ENCODE results near the gene RSPO1. TPM values are rescaled to one million over a fixed set of nuclear protein-coding genes. Genes with fewer than 3 reads are reported as not detected.

RSPO1 gene
- total and polyA plus RNA-seq, 2 of the 13 experiments (the other 11 are each of a cell fraction or from before 2014, with no cell fraction given), result not detected

DNA sequence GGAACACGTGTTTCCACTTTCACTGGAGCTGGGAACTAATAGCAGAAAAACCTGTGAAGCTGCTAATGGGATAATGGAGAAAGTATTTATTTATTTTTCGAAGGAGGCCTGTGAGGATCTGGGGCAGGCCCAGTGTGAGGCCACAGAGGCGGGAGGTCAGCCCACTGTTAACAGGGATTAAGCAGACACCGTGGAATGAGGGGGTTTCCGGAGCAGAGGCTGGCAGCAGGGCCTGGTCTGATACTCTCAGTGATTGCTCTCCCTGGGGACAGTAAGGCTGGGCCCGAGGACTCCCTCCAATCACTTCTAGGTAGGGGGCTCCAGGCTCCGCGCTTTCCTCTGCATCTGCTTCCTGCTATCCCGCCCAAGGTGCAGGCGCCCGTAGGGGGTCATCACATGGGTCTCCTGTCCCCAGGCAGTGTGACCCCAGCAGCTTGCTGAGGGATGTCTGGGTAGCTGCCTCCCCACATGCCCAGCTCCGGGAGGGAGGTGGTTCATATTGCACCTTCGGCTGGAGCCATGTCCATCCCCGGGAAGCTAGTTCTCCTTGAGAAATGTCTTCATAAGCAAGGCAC is 28.8 kb upstream of the RSPO1 start:
- Histone ChIP-seq H3K4me1 (ENCODE audit: insufficient read depth, low read length) (peaks cover 1% of the 10 kb centered on the region), H3K27me3 (ENCODE audit: control insufficient read depth in 1 of 2, insufficient read depth in 2 of 2, low read length in 2 of 2) (peaks cover 1 to 62% of the 10 kb centered on the region in 2 experiments; a peak in 4 of 5 replicates), H3K9me3 (ENCODE audit: low read length) (no peaks in the 10 kb centered on the region), H3K9ac (ENCODE audit: insufficient read depth, low read depth, low read length) (no peak overlapping the region), H3K4me2 (ENCODE audit: low read depth, low read length) (no peak overlapping the region), H3K4me3 (replicated peaks in 1 of 3; ENCODE audit: insufficient read depth in 1 of 3, low read depth in 2 of 3, low read length in 3 of 3) (no peak overlapping the region), H4K20me1 (ENCODE audit: insufficient read depth, low read length) (no peaks in the 10 kb centered on the region), H3K27ac (ENCODE audit: extremely low read length, insufficient read depth, low read length) (no peak overlapping the region), H2AFZ (ENCODE audit: low read length) (no peak overlapping the region), H3K36me3 (replicated peaks in 1 of 2; ENCODE audit: control insufficient read depth in 1 of 2, insufficient read depth in 2 of 2, low read length in 2 of 2) (no peaks in the 10 kb centered on the region), H3K79me2 (ENCODE audit: insufficient read depth, low read length) (no peaks in the 10 kb centered on the region)
- DNase-seq (ENCODE audit: low spot score), result no peak
- ATAC-seq, result no peak
- TF ChIP-seq SALL2 (CRISPR knock-in tag; IDR thresholded peaks at IDR 0.05), result no peak
- TF ChIP-seq SP2 (CRISPR knock-in tag; IDR thresholded peaks at IDR 0.05), result no peak
- TF ChIP-seq ZNF205 (CRISPR knock-in tag; IDR thresholded peaks at IDR 0.05), result no peak
- CTCF ChIA-PET (ENCODE audit: low intra/inter-chr PET ratio, low total read pairs), result no interaction called here
- in situ Hi-C loops (cut with HindIII; ENCODE audit: extremely low pct_ligation_motif_present, low pct_unique_long_range_greater_than_20kb) (no loop called here), intact Hi-C loops (cut with micrococcal nuclease; ENCODE audit: unreplicated experiment) (no loop called here)
- BruUV-seq (replicated peaks), result no TSS peak
- FAIRE-seq, result no peak
- 29% methylated on average over 8 of the region's 14 CpGs for WGBS (ENCODE audit: low lambda C conversion rate)
- POLR2A ChIA-PET, result no interaction called here

DNA sequence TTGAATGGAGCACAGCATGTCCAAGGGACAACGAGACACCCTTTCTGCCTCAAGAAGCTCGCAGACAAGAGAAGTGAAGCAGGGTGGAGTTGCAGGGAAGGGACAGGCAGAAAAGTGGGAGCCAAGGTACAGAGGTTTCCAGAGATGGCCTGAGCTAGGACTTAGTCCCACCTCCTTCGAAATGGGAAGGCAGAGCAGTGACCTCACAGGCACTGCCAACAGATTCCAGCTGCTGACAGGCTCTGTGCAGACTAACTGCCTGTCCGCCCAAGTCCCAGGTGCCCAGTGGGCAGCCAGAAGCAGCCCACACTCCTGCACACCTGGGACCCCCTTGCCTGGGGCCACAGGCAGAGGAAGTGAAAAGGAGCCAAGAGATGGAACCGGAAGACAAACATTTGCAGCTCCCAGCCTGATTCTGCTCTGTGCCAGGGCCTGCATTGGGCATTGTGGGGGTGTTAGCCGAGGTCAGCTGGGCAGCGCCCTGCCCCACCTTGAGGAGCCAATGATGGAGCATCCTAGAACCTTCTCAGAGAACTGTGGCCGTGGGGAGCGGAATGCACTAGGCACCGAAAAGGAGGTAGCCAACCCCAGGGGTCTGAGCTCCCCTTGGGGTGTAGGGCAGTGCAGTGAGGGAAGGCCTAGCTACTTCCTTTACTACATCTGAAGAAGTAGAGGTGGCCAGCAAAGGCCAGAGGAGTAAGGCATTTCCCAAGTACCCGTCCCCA is 27.5 kb upstream of the RSPO1 start:
- no peak for ATAC-seq
- no peaks in the 10 kb centered on the region for H3K9me3 ChIP-seq (ENCODE audit: low read length)
- no peak overlapping the region for H3K9ac ChIP-seq (ENCODE audit: insufficient read depth, low read depth, low read length)
- no peak for FAIRE-seq
- ChIA-PET CTCF (ENCODE audit: low intra/inter-chr PET ratio, low total read pairs) (no interaction called here), POLR2A (no interaction called here)
- no TSS peak for BruUV-seq (replicated peaks)
- H2AFZ ChIP-seq (ENCODE audit: low read length), result no peak overlapping the region
- DNase-seq (ENCODE audit: low spot score), result no peak
- TF ChIP-seq SALL2 (CRISPR knock-in tag; IDR thresholded peaks at IDR 0.05) (no peak), JUND (CRISPR knock-in tag; IDR thresholded peaks at IDR 0.05) (no peak), ZNF230 (CRISPR knock-in tag; IDR thresholded peaks at IDR 0.05) (no peak), ZNF572 (CRISPR knock-in tag; IDR thresholded peaks at IDR 0.05) (no peak), ZNF484 (CRISPR knock-in tag; IDR thresholded peaks at IDR 0.05; ENCODE audit: borderline replicate concordance, low read depth) (no peak), PCBP2 (optimal IDR thresholded peaks at IDR 0.05; ENCODE audit: low read depth, low read length, poor library complexity, severe bottlenecking) (no peak), ZSCAN29 (CRISPR knock-in tag; conservative IDR thresholded peaks at IDR 0.05) (no peak), ZBTB7A (CRISPR knock-in tag; IDR thresholded peaks at IDR 0.05) (no peak), ZNF234 (CRISPR knock-in tag; conservative IDR thresholded peaks at IDR 0.05) (no peak), MXD1 (CRISPR knock-in tag; IDR thresholded peaks at IDR 0.05) (no peak), ZNF205 (CRISPR knock-in tag; IDR thresholded peaks at IDR 0.05) (no peak)
- TF ChIP-seq, protein P1, sequence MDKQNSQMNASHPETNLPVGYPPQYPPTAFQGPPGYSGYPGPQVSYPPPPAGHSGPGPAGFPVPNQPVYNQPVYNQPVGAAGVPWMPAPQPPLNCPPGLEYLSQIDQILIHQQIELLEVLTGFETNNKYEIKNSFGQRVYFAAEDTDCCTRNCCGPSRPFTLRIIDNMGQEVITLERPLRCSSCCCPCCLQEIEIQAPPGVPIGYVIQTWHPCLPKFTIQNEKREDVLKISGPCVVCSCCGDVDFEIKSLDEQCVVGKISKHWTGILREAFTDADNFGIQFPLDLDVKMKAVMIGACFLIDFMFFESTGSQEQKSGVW (CRISPR knock-in tag; IDR thresholded peaks at IDR 0.05; ENCODE audit: borderline replicate concordance), result no peak
- H3K27ac ChIP-seq (ENCODE audit: extremely low read length, insufficient read depth, low read length), result no peak overlapping the region
- no peaks in the 10 kb centered on the region for H3K36me3 ChIP-seq (replicated peaks in 1 of 2; ENCODE audit: control insufficient read depth in 1 of 2, insufficient read depth in 2 of 2, low read length in 2 of 2)
- H3K4me3 ChIP-seq (replicated peaks in 1 of 3; ENCODE audit: insufficient read depth in 1 of 3, low read depth in 2 of 3, low read length in 3 of 3), result no peak overlapping the region
- WGBS (ENCODE audit: low lambda C conversion rate), result 48% methylated on average over 10 of the region's 11 CpGs
- intact Hi-C loops (cut with micrococcal nuclease; ENCODE audit: unreplicated experiment), result no loop called here
- no peak overlapping the region for H3K4me2 ChIP-seq (ENCODE audit: low read depth, low read length)
- peaks cover 14% of the 10 kb centered on the region for H3K4me1 ChIP-seq (ENCODE audit: insufficient read depth, low read length)
- H3K79me2 ChIP-seq (ENCODE audit: insufficient read depth, low read length), result no peaks in the 10 kb centered on the region
- in situ Hi-C loops (cut with HindIII; ENCODE audit: extremely low pct_ligation_motif_present, low pct_unique_long_range_greater_than_20kb), result no loop called here
- no peaks in the 10 kb centered on the region for H4K20me1 ChIP-seq (ENCODE audit: insufficient read depth, low read length)
- H3K27me3 ChIP-seq (ENCODE audit: control insufficient read depth in 1 of 2, insufficient read depth in 2 of 2, low read length in 2 of 2), result peaks cover 1 to 50% of the 10 kb centered on the region in 2 experiments; a peak in 4 of 5 replicates
